DND-41 (cell line): ENCODE data around the gene HLA-DQA2.

Source experiments
- CTCF ChIP-seq: IDR thresholded peaks from 2 replicates; pipeline ENCODE4 v1.5.1; 2012; ENCODE audit warnings: borderline replicate concordance, low read length, moderate library complexity, mild to moderate bottlenecking; ENCODE audit not compliant: poor library complexity, severe bottlenecking; ENCODE audit errors: extremely low read depth
- EZH2 ChIP-seq: IDR thresholded peaks from 3 replicates; pipeline ENCODE4 v1.6.1; 2012; ENCODE audit warnings: borderline replicate concordance, low read depth, mild to moderate bottlenecking, moderate library complexity, low read length, inconsistent platforms; ENCODE audit not compliant: severe bottlenecking

GRCh38 chr6:32774426-32774825 lies 33.2 kb downstream of the HLA-DQA2 start:
- TF ChIP-seq CTCF (no peak), EZH2 (no peak)
